Liver (tissue), 9 donors: ENCODE results near the gene VWA7. TPM values are rescaled to one million over a fixed set of nuclear protein-coding genes. Genes with fewer than 3 reads are reported as not detected.
"Not testable (repeated sequence)": the region's sequence is repeated elsewhere in the genome, so short reads cannot be mapped to it uniquely, and the experiment has no call there.

Experiments used
- DNase-seq: peaks from one replicate; pipeline ENCODE4 v3.0.0-alpha.2; 2017; ENCODE audit warnings: low spot score
- H3K27ac ChIP-seq, 2 donors: one replicate each; pipeline ENCODE4 v1.7.0; 2013; ENCODE audit warnings: inconsistent platforms in 2 of 2, low read length in 2 of 2, control low read depth in 1 of 2, low read depth in 1 of 2, mild to moderate bottlenecking in 1 of 2
- H3K27me3 ChIP-seq, 4 donors: one replicate each; pipeline versions ENCODE4 v1.6.1 to v1.7.0; 2013; ENCODE audit warnings: low read length in 3 of 4, inconsistent platforms in 1 of 4, mild to moderate bottlenecking in 1 of 4, moderate library complexity in 1 of 4; ENCODE audit not compliant: control insufficient read depth in 4 of 4, insufficient read depth in 4 of 4
- H3K36me3 ChIP-seq, 4 donors: one replicate each; pipeline versions ENCODE4 v1.6.1 to v1.7.0; 2013; ENCODE audit warnings: low read length in 3 of 4, mild to moderate bottlenecking in 3 of 4, low read depth in 1 of 4, moderate library complexity in 1 of 4; ENCODE audit not compliant: control insufficient read depth in 4 of 4, insufficient read depth in 3 of 4
- H3K4me1 ChIP-seq, 4 donors: one replicate each; pipeline versions ENCODE4 v1.6.1 to v1.7.0; 2013; ENCODE audit warnings: low read length in 3 of 4, mild to moderate bottlenecking in 3 of 4, moderate library complexity in 1 of 4; ENCODE audit not compliant: control insufficient read depth in 4 of 4, insufficient read depth in 4 of 4
- H3K4me3 ChIP-seq, 3 donors: one replicate each; pipeline versions ENCODE4 v1.6.1 to v1.7.0; 2013; ENCODE audit warnings: low read length in 3 of 3, control low read depth in 1 of 3, low read depth in 1 of 3, mild to moderate bottlenecking in 1 of 3
- H3K9ac ChIP-seq, 2 donors: one replicate each; pipeline ENCODE4 v1.7.0; 2013; ENCODE audit warnings: low read length in 2 of 2, mild to moderate bottlenecking in 2 of 2, moderate library complexity in 2 of 2, control low read depth in 1 of 2, low read depth in 1 of 2
- H3K9me3 ChIP-seq, 4 donors: one replicate each; pipeline versions ENCODE4 v1.6.1 to v1.7.0; 2013; ENCODE audit warnings: low read length in 3 of 4; ENCODE audit not compliant: control insufficient read depth in 4 of 4
- ATF3 ChIP-seq: IDR thresholded peaks from 2 replicates; pipeline ENCODE4 v1.6.1; 2016; ENCODE audit warnings: antibody characterized with exemption
- EGR1 ChIP-seq, 2 donors: IDR thresholded peaks; 2 replicates each; pipeline ENCODE4 v1.6.1; 2016 to 2018; ENCODE audit warnings: antibody characterized with exemption in 2 of 2, low read depth in 2 of 2
- FOXA1 ChIP-seq: IDR thresholded peaks from 2 replicates; pipeline ENCODE4 v1.6.1; 2016; ENCODE audit warnings: antibody characterized with exemption
- FOXA2 ChIP-seq: IDR thresholded peaks from 2 replicates; pipeline ENCODE4 v1.6.1; 2016; ENCODE audit warnings: antibody characterized with exemption
- GABPA ChIP-seq, 2 donors: IDR thresholded peaks in 1 of 2; conservative IDR thresholded peaks in 1 of 2; 2 replicates each; pipeline ENCODE4 v1.6.1; 2016; ENCODE audit warnings: antibody characterized with exemption in 2 of 2, mild to moderate bottlenecking in 1 of 2, moderate library complexity in 1 of 2
- HNF4G ChIP-seq: IDR thresholded peaks from 2 replicates; pipeline ENCODE4 v1.6.1; 2016; ENCODE audit warnings: antibody characterized with exemption
- JUND ChIP-seq, 2 donors: IDR thresholded peaks; 2 replicates each; pipeline ENCODE4 v1.6.1; 2016; ENCODE audit warnings: antibody characterized with exemption in 2 of 2
- MAX ChIP-seq: IDR thresholded peaks from 2 replicates; pipeline ENCODE4 v1.6.1; 2016; ENCODE audit warnings: antibody characterized with exemption
- NR2F2 ChIP-seq: IDR thresholded peaks from 2 replicates; pipeline ENCODE4 v1.6.1; 2016; ENCODE audit warnings: antibody characterized with exemption
- RAD21 ChIP-seq, 2 donors: IDR thresholded peaks; 2 replicates each; pipeline ENCODE4 v1.6.1; 2016; ENCODE audit warnings: antibody characterized with exemption in 2 of 2, mild to moderate bottlenecking in 2 of 2
- REST ChIP-seq: IDR thresholded peaks from 2 replicates; pipeline ENCODE4 v1.6.1; 2016; ENCODE audit warnings: antibody characterized with exemption, mild to moderate bottlenecking
- RXRA ChIP-seq, 2 donors: IDR thresholded peaks; 2 replicates each; pipeline ENCODE4 v1.6.1; 2017 to 2018; ENCODE audit warnings: antibody characterized with exemption in 2 of 2, mild to moderate bottlenecking in 1 of 2
- SP1 ChIP-seq: IDR thresholded peaks from 2 replicates; pipeline ENCODE4 v1.6.1; 2018; ENCODE audit warnings: antibody characterized with exemption, mild to moderate bottlenecking
- YY1 ChIP-seq: IDR thresholded peaks from 2 replicates; pipeline ENCODE4 v1.6.1; 2016; ENCODE audit warnings: antibody characterized with exemption, mild to moderate bottlenecking
- ZBTB33 ChIP-seq: IDR thresholded peaks from 2 replicates; pipeline ENCODE4 v1.6.1; 2016; ENCODE audit warnings: antibody characterized with exemption
- WGBS: extraction: QIAGEN DNeasy Blood & Tissue Kit; methylation state at CpG from one replicate; pipeline ENCODE4 v1.1.7; 2013; 5-methylcytosine and 5-hydroxymethylcytosine counted together
- polyA plus RNA-seq, 2 donors: library from polyadenylated mRNA; stranded (reverse) in 1 of 2; unstranded in 1 of 2; fragments of 200-250 nt in 1 of 2; fragments of >200 nt in 1 of 2; fragmentation: Nextera tagmentation in 1 of 2; extraction: Ambion mirVana in 1 of 2; gene quantifications; one replicate each; pipeline versions ENCODE4 v1.2.1 to v1.2.3, GENCODE V29; 2013 to 2015
- total RNA-seq, 2 donors: library from RNA; depleted of rRNA; stranded (reverse); fragments of >200 nt; gene quantifications; one replicate each; pipeline ENCODE4 v1.2.3, GENCODE V29; 2014
- donor health status: healthy.
- donor health status: healthy.
- donor health status: healthy.
- donor health status: healthy.
- donor health status: healthy.

VWA7 gene
- total and polyA plus RNA-seq, 4 donors: 0.17 to 2.0 (median 0.92) TPM

- not testable (repeated sequence) for H3K27me3 ChIP-seq, H3K9me3 ChIP-seq, DNase-seq, H3K36me3 ChIP-seq
- H3K9ac ChIP-seq: peak overlapping the region; percentile 34 to 89
- peaks cover 13 to 29% (median 16%) of the 10 kb centered on the region in 4 donors for H3K4me1 ChIP-seq
- 21% methylated on average over 8 of the region's 8 CpGs for WGBS
- TF ChIP-seq JUND (IDR thresholded peaks at IDR 0.05) (peak in 1 of 2 donors; percentile 4), RXRA (IDR thresholded peaks at IDR 0.05) (peak in 1 of 2 donors; percentile 36)
- H3K4me3 ChIP-seq: peak overlapping the region; percentile 27 to 69 (median 59)
- peak overlapping the region; percentile 76 to 86 for H3K27ac ChIP-seq
These were observed 40.9 kb upstream of the VWA7 start for GRCh38 chr6:31817929-31818511.

- Histone ChIP-seq H3K9ac (peak overlapping the region; percentile 34 to 89), H3K4me1 (peaks cover 13 to 29% (median 14%) of the 10 kb centered on the region in 4 donors), H3K4me3 (peak overlapping the region; percentile 27 to 69 (median 59)), H3K27ac (peak overlapping the region; percentile 76 to 86)
- not testable (repeated sequence) for H3K9me3 ChIP-seq, H3K27me3 ChIP-seq, H3K36me3 ChIP-seq, DNase-seq
- peak; percentile 27 for TF ChIP-seq REST
- TF ChIP-seq JUND (IDR thresholded peaks at IDR 0.05): peak in 1 of 2 donors; percentile 8
- peak; percentile 29 to 59 for TF ChIP-seq RAD21 (IDR thresholded peaks at IDR 0.05)
- peak; percentile 49 for TF ChIP-seq YY1
- WGBS: 15% methylated on average over 15 of the region's 37 CpGs
These were observed 40.2 kb upstream of the VWA7 start for GRCh38 chr6:31817133-31817928.

- Histone ChIP-seq H3K27me3 (no peaks in the 10 kb centered on the region), H3K9me3 (no peaks in the 10 kb centered on the region), H3K36me3 (no peaks in the 10 kb centered on the region), H3K27ac (peak within 1 kb of the TSS; percentile 93 to 100), H3K4me1 (peaks cover 6 to 20% (median 10%) of the 10 kb centered on the region in 4 donors), H3K9ac (peak within 1 kb of the TSS; percentile 65 to 94), H3K4me3 (peak within 1 kb of the TSS; percentile 33 to 54 (median 49))
- DNase-seq: peak; percentile 92
- under 1% methylated on average over 56 of the region's 56 CpGs for WGBS
- TF ChIP-seq GABPA (IDR thresholded peaks at IDR 0.05 in 1 of 2, conservative IDR thresholded peaks at IDR 0.05 in 1 of 2) (no peak), RAD21 (IDR thresholded peaks at IDR 0.05) (peak; percentile 5 to 8), HNF4G (no peak), MAX (peak; percentile 26), EGR1 (IDR thresholded peaks at IDR 0.05; ENCODE audit: low read depth in 2 of 2) (peak in 1 of 2 donors; percentile 56), FOXA2 (peak; percentile 43), SP1 (peak; percentile 82), ATF3 (no peak), REST (peak; percentile 95), NR2F2 (no peak), FOXA1 (peak; percentile 13), ZBTB33 (peak; percentile 58)
These were observed 38.1 kb upstream of the VWA7 start, which contains the start of the genes HSPA1A and HSPA1L for GRCh38 chr6:31815025-31815838. HSPA1A (plus strand) TSS chr6:31815543; CDS start chr6:31815757, 214 bp downstream. HSPA1L (minus strand) TSS chr6:31815283; CDS start chr6:31811972, 3,311 bp downstream.
